GM10248 (cell line): ENCODE measurements around the gene ULK4.

Source experiments
- CTCF ChIA-PET: fragments of 300-600 bp; sonication (Branson Sonifier 250); formaldehyde crosslinking; extraction: SDS; loops from one replicate; lab custom pipeline; 2021; ENCODE audit warnings: antibody characterized with exemption; lab: Yijun Ruan, JAX
- POLR2A ChIA-PET: fragments of 350-650 bp; sonication (Branson Sonifier 250); formaldehyde crosslinking; extraction: SDS; loops from one replicate; lab custom pipeline; 2020; ENCODE audit warnings: antibody characterized with exemption; lab: Yijun Ruan, JAX
- DNase-seq: peaks from one replicate; pipeline ENCODE4 v3.0.0; 2012; ENCODE audit errors: extremely low spot score
- TF ChIP-seq, protein P1 (sequence below): IDR thresholded peaks from 2 replicates; pipeline ENCODE4 v1.5.1; 2012; ENCODE audit warnings: mild to moderate bottlenecking, low read depth; ENCODE audit errors: extremely low read depth, missing control alignments, control extremely low read depth

Gene ULK4

GRCh38 chr3:41202834-41203345 is 759.0 kb downstream of the ULK4 start:
- CTCF ChIA-PET: interaction anchor here (1.3 to 1.5 kb wide), 2 partner anchors 11 kb away, joined by 3 to 6 read pairs; no protein-coding TSS in a partner anchor
- DNase-seq: no peak
- POLR2A ChIA-PET: interaction anchor here (0.6 kb wide), 1 partner anchor 670 kb away, joined by 3 read pairs; no protein-coding TSS in a partner anchor

DNA sequence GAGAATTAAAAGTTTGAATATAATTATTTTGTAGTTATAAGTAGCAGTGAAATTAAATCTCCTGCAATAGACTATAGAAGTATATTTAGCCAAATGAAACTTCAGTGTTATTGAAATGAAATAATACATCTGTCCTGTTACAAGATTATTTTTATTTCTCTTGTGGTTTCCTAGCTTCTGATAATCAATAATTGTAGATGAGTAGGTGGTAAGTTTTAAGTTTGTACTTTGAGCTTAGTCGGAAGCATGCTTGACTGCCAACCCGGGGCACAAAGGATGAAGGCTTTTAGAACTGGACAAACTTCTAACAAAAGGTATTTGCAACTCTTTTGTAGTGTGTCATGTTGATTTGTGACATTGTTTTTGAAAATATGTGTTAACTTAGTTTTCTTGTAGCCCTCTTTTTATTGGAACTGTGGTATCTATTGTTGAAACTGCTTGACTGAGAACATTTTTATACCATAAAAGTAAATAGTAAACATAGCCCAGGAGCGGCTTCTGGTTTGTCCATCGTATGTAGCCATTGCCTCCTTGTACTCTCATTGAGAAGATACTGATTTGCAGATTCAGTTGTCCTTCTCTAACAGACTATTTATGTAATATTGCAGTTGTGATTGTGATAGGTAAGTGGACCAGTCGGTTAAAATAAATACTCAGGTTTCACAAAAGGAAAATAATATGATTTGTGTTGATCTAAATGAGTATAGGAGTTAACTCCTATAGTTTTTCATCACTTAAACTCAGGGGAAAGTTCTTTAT is 759.6 kb downstream of the ULK4 start:
- TF ChIP-seq, protein P1, sequence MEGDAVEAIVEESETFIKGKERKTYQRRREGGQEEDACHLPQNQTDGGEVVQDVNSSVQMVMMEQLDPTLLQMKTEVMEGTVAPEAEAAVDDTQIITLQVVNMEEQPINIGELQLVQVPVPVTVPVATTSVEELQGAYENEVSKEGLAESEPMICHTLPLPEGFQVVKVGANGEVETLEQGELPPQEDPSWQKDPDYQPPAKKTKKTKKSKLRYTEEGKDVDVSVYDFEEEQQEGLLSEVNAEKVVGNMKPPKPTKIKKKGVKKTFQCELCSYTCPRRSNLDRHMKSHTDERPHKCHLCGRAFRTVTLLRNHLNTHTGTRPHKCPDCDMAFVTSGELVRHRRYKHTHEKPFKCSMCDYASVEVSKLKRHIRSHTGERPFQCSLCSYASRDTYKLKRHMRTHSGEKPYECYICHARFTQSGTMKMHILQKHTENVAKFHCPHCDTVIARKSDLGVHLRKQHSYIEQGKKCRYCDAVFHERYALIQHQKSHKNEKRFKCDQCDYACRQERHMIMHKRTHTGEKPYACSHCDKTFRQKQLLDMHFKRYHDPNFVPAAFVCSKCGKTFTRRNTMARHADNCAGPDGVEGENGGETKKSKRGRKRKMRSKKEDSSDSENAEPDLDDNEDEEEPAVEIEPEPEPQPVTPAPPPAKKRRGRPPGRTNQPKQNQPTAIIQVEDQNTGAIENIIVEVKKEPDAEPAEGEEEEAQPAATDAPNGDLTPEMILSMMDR: no peak
- ChIA-PET CTCF (interaction anchor here (1.3 to 1.5 kb wide), 3 partner anchors 10 to 12 kb away, joined by 3 to 7 read pairs (median 6); no protein-coding TSS in a partner anchor), POLR2A (interaction anchor here (0.6 to 0.7 kb wide), 2 partner anchors 532 to 669 kb away, joined by 3 read pairs; no protein-coding TSS in a partner anchor)
- no peak for DNase-seq

More at GRCh38 chr3:41202834-41203345, 759.0 kb downstream of the ULK4 start:
- TF ChIP-seq, protein P1: peak; percentile 2

GRCh38 chr3:41200669-41201021 is 761.3 kb downstream of the ULK4 start:
- ChIA-PET POLR2A (interaction anchor here (0.6 to 2.9 kb wide), 3 partner anchors 9 to 13 kb away, joined by 3 to 22 read pairs (median 4); no protein-coding TSS in a partner anchor), CTCF (interaction anchor here (0.7 to 2.5 kb wide), 2 partner anchors 9 to 37 kb away, joined by 3 to 13 read pairs; no protein-coding TSS in a partner anchor)
- no peak for DNase-seq
- TF ChIP-seq, protein P1: no peak

GRCh38 chr3:41199866-41200668 is 761.8 kb downstream of the ULK4 start:
- DNase-seq: peak; percentile 67
- TF ChIP-seq, protein P1: no peak
- POLR2A ChIA-PET: interaction anchor here (0.6 to 2.9 kb wide), 12 partner anchors 9 to 747 kb away, joined by 3 to 22 read pairs (median 4); no protein-coding TSS in a partner anchor
- CTCF ChIA-PET: interaction anchor here (0.7 to 2.5 kb wide), 7 partner anchors 10 to 43 kb away, joined by 3 to 13 read pairs (median 4); no protein-coding TSS in a partner anchor

DNA sequence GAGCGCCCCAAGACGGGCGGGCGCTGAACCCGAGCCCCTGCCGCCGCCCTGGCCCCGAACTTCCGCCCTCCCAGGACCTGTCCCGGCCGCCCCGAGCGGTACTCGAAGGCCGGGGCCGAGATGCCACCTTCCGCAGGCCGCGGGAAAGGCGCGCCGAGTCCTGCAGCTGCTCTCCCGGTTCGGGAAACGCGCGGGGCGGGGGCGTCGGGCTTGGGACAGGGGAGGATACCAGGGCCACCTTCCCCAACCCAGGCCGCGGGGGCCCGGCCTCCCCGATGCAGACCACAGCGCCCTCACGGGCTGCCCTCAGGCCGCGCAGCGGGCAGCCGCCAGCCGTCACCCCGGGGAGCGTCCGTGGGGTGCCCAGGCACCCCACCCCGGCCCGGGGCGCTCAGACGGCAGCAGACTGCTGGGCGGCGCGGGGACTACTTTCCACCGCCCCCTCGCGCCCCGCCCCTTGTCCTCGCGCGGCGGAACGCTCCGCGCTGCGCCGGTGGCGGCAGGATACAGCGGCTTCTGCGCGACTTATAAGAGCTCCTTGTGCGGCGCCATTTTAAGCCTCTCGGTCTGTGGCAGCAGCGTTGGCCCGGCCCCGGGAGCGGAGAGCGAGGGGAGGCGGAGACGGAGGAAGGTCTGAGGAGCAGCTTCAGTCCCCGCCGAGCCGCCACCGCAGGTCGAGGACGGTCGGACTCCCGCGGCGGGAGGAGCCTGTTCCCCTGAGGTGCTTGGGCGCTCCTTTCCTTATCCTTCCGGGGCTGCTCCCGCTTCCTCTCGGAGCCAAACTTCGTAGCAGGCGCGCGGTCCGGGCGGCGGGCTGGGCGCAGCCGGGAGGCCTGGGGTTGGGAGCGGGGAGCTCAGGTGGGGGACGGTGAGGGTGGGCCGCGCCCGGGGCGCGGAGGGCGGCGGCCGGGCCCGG is 762.7 kb downstream of the ULK4 start, which contains the start of gene CTNNB1:
TSS of gene CTNNB1 (plus strand) at position 556 of the 916 bp plus-strand sequence. CDS start 24,564 bp downstream, outside the sequence.
- TF ChIP-seq, protein P1: no peak
- DNase-seq: peak; percentile 83
- POLR2A ChIA-PET: interaction anchor here (0.7 to 2.9 kb wide), 14 partner anchors 9 to 746 kb away, joined by 3 to 22 read pairs (median 4); no protein-coding TSS in a partner anchor
- CTCF ChIA-PET: interaction anchor here (0.7 to 2.5 kb wide), 7 partner anchors 10 to 44 kb away, joined by 3 to 13 read pairs (median 4); no protein-coding TSS in a partner anchor
